ENCODE data around the gene QRSL1. TPM values are rescaled to one million over a fixed set of nuclear protein-coding genes. Genes with fewer than 3 reads are reported as not detected.
"Not testable (repeated sequence)": the region's sequence is repeated elsewhere in the genome, so short reads cannot be mapped to it uniquely, and the experiment has no call there.

Gene QRSL1
- total RNA-seq (13.6 and 15.2 TPM in 2 replicates), polyA plus RNA-seq (8.2 and 10.2 TPM in 2 replicates), polyA minus RNA-seq (ENCODE audit: low replicate concordance) (2.0 and 8.2 TPM in 2 replicates)
- 5.2 and 7.0 TPM in 2 replicates for polyA plus RNA-seq (2012)

GRCh38 chr6:106629103-106629858 is at the start of gene QRSL1, which contains the start of gene RTN4IP1:
Gene QRSL1, plus strand, starts transcription at chr6:106629578. Its CDS starts 104 bp downstream, at chr6:106629682.
Gene RTN4IP1, minus strand, starts transcription at chr6:106629498. Its CDS starts 477 bp downstream, at chr6:106629021.
- Histone ChIP-seq H3K36me3 (ENCODE audit: control insufficient read depth, insufficient read depth, low read length) (no peaks in the 10 kb centered on the region), H3K27ac (ENCODE audit: insufficient read depth, low read length) (peak within 1 kb of the TSS; percentile 84), H3K27me3 (ENCODE audit: control insufficient read depth, insufficient read depth, low read length) (no peaks in the 10 kb centered on the region), H2AFZ (ENCODE audit: low read length) (peak within 1 kb of the TSS; percentile 89), H3K79me2 (ENCODE audit: control insufficient read depth, insufficient read depth, low read length) (peaks cover 23% of the 10 kb centered on the region), H3K4me1 (ENCODE audit: control insufficient read depth, extremely low read depth, insufficient read depth, low read length) (peaks cover 3% of the 10 kb centered on the region), H3K9ac (ENCODE audit: insufficient read depth, low read length) (peak within 1 kb of the TSS; percentile 82), H4K20me1 (ENCODE audit: control insufficient read depth, extremely low read depth, insufficient read depth, low read length) (no peaks in the 10 kb centered on the region), H3K4me3 (replicated peaks in 1 of 4; ENCODE audit: control extremely low read depth in 1 of 4, insufficient read depth in 1 of 4, low read depth in 3 of 4, low read length in 4 of 4) (peak within 1 kb of the TSS; percentile 69 to 96 (median 86)), H3K4me2 (ENCODE audit: extremely low read depth, insufficient read depth, low read length) (peak within 1 kb of the TSS; percentile 83), H3K9me3 (ENCODE audit: control insufficient read depth, insufficient read depth, low read depth, low read length) (no peaks in the 10 kb centered on the region)
- peak; percentile 88 to 94 for DNase-seq (ENCODE audit: low read depth in 2 of 2)
- TF ChIP-seq EZH2 (IDR thresholded peaks at IDR 0.05; ENCODE audit: low read length, missing control alignments) (no peak), CTCF (conservative IDR thresholded peaks at IDR 0.05 in 1 of 2, IDR thresholded peaks at IDR 0.05 in 1 of 2; ENCODE audit: low read depth in 1 of 2, low read length in 2 of 2) (no peak)

GRCh38 chr6:106581468-106581867 is 47.9 kb upstream of the QRSL1 start:
- Histone ChIP-seq H3K9ac (ENCODE audit: insufficient read depth, low read length) (no peak overlapping the region), H2AFZ (ENCODE audit: low read length) (no peak overlapping the region), H3K36me3 (ENCODE audit: control insufficient read depth, insufficient read depth, low read length) (peaks cover 2% of the 10 kb centered on the region), H3K9me3 (ENCODE audit: control insufficient read depth, insufficient read depth, low read depth, low read length) (no peaks in the 10 kb centered on the region), H3K27ac (ENCODE audit: insufficient read depth, low read length) (no peak overlapping the region), H3K79me2 (ENCODE audit: control insufficient read depth, insufficient read depth, low read length) (no peaks in the 10 kb centered on the region), H3K27me3 (ENCODE audit: control insufficient read depth, insufficient read depth, low read length) (no peaks in the 10 kb centered on the region), H3K4me3 (replicated peaks in 1 of 4; ENCODE audit: control extremely low read depth in 1 of 4, insufficient read depth in 1 of 4, low read depth in 3 of 4, low read length in 4 of 4) (no peak overlapping the region), H3K4me1 (ENCODE audit: control insufficient read depth, extremely low read depth, insufficient read depth, low read length) (no peaks in the 10 kb centered on the region), H4K20me1 (ENCODE audit: control insufficient read depth, extremely low read depth, insufficient read depth, low read length) (no peaks in the 10 kb centered on the region), H3K4me2 (ENCODE audit: extremely low read depth, insufficient read depth, low read length) (no peak overlapping the region)
- no peak for TF ChIP-seq EZH2 (IDR thresholded peaks at IDR 0.05; ENCODE audit: low read length, missing control alignments)
- no peak for TF ChIP-seq CTCF (conservative IDR thresholded peaks at IDR 0.05 in 1 of 2, IDR thresholded peaks at IDR 0.05 in 1 of 2; ENCODE audit: low read depth in 1 of 2, low read length in 2 of 2)
- DNase-seq (ENCODE audit: low read depth in 2 of 2), result no peak

GRCh38 chr6:106586815-106587415 is 42.5 kb upstream of the QRSL1 start:
- no peaks in the 10 kb centered on the region for H3K27me3 ChIP-seq (ENCODE audit: control insufficient read depth, insufficient read depth, low read length)
- H3K4me1 ChIP-seq (ENCODE audit: control insufficient read depth, extremely low read depth, insufficient read depth, low read length), result peaks cover 10% of the 10 kb centered on the region
- no peaks in the 10 kb centered on the region for H3K79me2 ChIP-seq (ENCODE audit: control insufficient read depth, insufficient read depth, low read length)
- H3K27ac ChIP-seq (ENCODE audit: insufficient read depth, low read length), result no peak overlapping the region
- DNase-seq (ENCODE audit: low read depth in 2 of 2), result no peak
- H3K9ac ChIP-seq (ENCODE audit: insufficient read depth, low read length), result no peak overlapping the region
- TF ChIP-seq EZH2 (IDR thresholded peaks at IDR 0.05; ENCODE audit: low read length, missing control alignments), result no peak
- no peaks in the 10 kb centered on the region for H4K20me1 ChIP-seq (ENCODE audit: control insufficient read depth, extremely low read depth, insufficient read depth, low read length)
- H3K4me2 ChIP-seq (ENCODE audit: extremely low read depth, insufficient read depth, low read length), result no peak overlapping the region
- peaks cover 2% of the 10 kb centered on the region for H3K36me3 ChIP-seq (ENCODE audit: control insufficient read depth, insufficient read depth, low read length)
- H3K9me3 ChIP-seq (ENCODE audit: control insufficient read depth, insufficient read depth, low read depth, low read length), result no peaks in the 10 kb centered on the region
- no peak overlapping the region for H3K4me3 ChIP-seq (replicated peaks in 1 of 4; ENCODE audit: control extremely low read depth in 1 of 4, insufficient read depth in 1 of 4, low read depth in 3 of 4, low read length in 4 of 4)
- no peak overlapping the region for H2AFZ ChIP-seq (ENCODE audit: low read length)

GRCh38 chr6:106588937-106589336 is 40.4 kb upstream of the QRSL1 start:
- H3K79me2 ChIP-seq (ENCODE audit: control insufficient read depth, insufficient read depth, low read length); H3K27me3 ChIP-seq (ENCODE audit: control insufficient read depth, insufficient read depth, low read length); H3K9ac ChIP-seq (ENCODE audit: insufficient read depth, low read length); H3K27ac ChIP-seq (ENCODE audit: insufficient read depth, low read length); H3K9me3 ChIP-seq (ENCODE audit: control insufficient read depth, insufficient read depth, low read depth, low read length); H3K4me2 ChIP-seq (ENCODE audit: extremely low read depth, insufficient read depth, low read length); H3K36me3 ChIP-seq (ENCODE audit: control insufficient read depth, insufficient read depth, low read length); H2AFZ ChIP-seq (ENCODE audit: low read length); DNase-seq (ENCODE audit: low read depth in 2 of 2); H3K4me3 ChIP-seq (replicated peaks in 1 of 4; ENCODE audit: control extremely low read depth in 1 of 4, insufficient read depth in 1 of 4, low read depth in 3 of 4, low read length in 4 of 4); H3K4me1 ChIP-seq (ENCODE audit: control insufficient read depth, extremely low read depth, insufficient read depth, low read length); H4K20me1 ChIP-seq (ENCODE audit: control insufficient read depth, extremely low read depth, insufficient read depth, low read length): not testable (repeated sequence)
